HTR-8/SVneo (cell line): ENCODE data around the gene AKR7A3.
"Not testable (repeated sequence)": the region's sequence is repeated elsewhere in the genome, so short reads cannot be mapped to it uniquely, and the experiment has no call there.

Experiments
- DNase-seq: peaks from one replicate; pipeline ENCODE4 v3.0.0; 2011; ENCODE audit warnings: low spot score, mixed read lengths; ENCODE audit not compliant: insufficient read length
- FAIRE-seq: peaks from 2 replicates; lab custom pipeline; 2011; peaks lifted over from hg19 to GRCh38; lab: Jason Lieb, UNC

The AKR7A3 gene

DNA sequence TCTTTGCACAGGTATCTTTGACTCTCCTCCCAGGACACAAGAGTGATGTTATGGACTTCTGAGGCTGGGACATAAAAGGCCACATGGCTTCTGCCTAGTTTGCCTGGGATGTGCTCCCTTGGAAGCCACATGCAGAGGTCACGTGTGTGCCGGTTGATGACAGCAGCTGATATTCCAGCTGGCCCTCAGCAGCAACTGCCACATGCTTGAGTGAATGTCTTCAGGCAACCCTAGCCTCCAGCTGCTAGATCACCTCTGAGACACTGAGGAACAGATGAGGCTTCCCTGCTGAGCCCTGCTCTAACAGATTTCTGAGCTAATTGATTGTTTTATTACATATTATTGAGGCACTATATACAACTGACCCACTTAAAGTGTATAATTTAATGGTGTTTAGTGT lies 11.6 kb upstream of the AKR7A3 start:
- FAIRE-seq: no peak

DNA sequence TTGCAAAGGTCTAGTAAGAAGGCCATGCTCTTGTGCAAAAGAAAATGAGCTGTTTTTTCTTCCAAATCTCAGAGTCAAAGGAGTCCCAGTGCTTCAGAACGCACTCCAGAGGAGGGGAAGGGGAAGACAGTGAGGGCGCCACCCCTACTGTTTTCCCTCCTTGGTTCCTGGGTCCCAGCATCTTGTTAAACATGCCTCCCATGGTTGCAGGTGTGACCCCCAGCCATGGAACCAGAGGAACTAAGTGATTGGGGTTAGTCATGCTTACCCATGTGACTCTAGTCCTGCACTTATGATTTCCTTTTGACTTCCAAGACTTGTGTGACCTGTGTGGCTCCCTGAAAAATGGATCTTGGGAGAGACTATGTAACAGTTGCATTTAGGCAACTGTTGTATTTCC lies 6.1 kb upstream of the AKR7A3 start:
- FAIRE-seq: no peak
- DNase-seq: no peak

More for the DNA sequence above, 11.6 kb upstream of the AKR7A3 start:
- no peak for DNase-seq

DNA sequence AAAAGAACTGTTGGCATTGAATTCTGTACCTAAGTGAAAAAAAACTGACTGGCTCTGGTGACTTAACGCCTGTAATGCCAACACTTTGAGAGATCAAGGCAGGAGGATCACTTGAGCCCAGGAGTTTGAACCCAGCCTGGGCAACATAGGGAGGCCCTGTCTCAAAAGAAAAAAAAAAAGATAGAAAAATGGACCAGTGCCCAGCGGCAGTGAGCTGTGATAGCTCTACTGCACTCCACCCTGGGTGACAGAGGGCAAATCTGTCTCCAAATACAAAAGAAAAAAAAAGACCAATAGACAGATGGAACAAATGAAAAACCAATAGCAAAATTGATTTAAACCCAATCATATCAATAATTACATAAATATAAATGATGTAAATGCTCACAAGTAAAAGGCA lies 674 bp upstream of the AKR7A3 start:
- no peak for DNase-seq

DNA sequence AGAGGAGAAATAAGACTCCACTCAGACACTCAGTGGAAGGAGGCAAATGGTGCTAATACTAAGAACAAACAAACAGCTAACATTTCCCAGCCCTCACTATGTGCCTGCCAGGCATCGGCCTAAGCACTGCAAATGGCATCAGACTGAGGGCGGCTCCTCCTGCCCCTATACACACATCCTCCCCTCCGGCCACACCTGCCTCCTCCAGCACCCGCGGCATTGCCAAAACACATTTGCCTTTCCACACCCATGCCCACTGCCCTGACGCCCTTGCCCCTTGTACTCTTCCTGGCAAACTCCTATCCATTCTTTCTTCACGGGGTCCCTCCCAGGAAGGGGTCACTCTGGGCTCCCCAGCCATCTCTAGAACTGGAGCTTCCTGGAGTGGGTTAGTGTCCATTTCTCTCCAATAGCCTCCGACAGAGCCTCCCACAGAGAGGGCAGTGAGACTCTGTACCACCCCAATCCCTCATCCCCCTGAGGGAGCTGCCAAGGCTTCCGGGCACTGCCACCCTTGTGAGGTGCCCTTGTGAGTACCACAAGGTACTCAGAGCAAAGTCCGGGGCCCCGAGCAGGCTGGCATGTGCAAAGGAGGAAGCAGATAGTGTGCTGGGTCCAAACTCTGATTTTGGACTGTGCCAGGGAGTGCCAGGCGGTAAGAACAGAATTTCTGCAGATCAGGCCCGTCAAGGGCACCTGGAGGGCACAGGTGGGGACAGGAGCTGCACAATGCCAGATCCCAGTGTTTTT lies 959 bp downstream of the AKR7A3 start:
- no peak for FAIRE-seq
- DNase-seq: no peak

More for the DNA sequence above, 674 bp upstream of the AKR7A3 start:
- FAIRE-seq: no peak

DNA sequence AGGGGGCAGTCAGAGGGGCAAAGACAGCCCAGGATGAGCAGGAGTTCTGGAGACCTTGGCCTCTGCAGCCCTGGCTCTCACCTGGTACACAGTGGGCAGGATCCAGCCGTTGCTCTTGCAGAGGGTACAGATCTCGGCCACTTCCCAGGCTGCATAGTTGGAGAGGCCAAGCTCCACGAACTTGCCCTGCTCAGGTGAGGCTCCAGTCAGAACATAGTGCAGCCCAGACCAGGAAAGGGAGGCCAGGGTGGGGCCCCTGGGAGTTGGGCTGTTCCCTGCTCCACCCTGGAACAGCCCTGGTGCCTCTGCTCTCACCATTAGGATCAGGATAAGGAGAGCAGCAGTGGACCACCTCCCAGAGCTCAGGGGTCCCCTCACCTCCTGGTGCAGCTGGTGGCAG lies 2.8 kb downstream of the AKR7A3 start:
- DNase-seq, FAIRE-seq: not testable (repeated sequence)

DNA sequence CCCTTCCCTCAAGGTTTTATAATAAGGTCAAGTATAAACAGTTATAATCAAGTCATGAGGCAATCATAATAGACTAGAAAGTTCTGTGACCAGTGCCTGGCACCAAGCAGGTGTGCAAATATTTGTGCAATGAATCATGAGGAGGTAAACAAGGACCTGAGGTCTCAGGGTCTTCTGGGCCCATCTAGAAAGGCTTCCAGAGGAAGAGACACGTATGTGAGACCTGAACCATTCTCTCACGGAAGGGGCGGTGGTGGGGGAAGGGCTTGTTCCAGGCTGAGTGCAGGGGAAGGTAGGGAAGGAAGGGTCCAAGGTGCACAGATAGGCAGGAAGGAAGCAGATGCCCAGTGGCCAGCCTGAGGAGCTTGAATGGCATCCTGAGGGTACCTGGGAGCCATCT lies 3.2 kb downstream of the AKR7A3 start:
- not testable (repeated sequence) for FAIRE-seq, DNase-seq

DNA sequence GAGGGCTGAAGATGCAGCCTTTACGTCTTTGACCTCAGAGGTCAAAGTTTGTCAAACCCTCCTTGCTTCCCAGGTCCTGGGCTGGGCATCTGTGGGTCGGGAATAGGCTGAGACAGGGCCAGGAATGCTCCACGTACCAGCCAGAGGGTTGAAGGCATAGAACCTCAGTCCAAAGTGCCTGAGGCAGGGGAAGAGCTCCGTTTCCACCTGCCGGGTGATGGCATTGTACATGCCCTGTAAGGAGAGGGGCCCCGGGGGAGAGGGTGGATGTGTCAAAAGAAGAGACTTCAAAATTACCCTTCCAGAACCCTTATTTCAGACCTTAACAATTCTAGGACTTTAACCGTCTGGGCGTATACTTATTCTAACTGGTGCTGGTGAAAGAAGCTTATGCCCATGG lies 3.7 kb downstream of the AKR7A3 start:
- FAIRE-seq (no peak), DNase-seq (no peak)

DNA sequence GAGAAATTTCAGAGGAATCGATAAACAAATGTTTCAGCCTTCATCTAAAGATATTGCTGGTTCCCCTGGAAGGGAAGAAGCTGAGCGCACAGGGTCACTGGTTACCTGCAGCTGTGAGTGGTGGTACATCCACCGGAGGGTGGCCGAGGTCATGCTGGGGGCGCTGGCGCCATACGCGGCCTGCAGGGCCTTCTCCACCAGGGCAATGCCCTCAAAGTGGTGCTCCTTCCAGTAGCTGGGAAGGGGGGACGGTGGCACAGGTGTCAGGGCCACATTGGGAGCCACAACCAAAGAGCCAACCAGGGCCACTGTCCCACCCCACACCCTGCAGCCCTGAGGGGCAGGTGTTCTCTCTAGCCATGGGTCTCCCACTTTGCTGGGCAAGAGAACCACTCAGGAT lies 4.7 kb downstream of the AKR7A3 start:
- DNase-seq (no peak), FAIRE-seq (no peak)

DNA sequence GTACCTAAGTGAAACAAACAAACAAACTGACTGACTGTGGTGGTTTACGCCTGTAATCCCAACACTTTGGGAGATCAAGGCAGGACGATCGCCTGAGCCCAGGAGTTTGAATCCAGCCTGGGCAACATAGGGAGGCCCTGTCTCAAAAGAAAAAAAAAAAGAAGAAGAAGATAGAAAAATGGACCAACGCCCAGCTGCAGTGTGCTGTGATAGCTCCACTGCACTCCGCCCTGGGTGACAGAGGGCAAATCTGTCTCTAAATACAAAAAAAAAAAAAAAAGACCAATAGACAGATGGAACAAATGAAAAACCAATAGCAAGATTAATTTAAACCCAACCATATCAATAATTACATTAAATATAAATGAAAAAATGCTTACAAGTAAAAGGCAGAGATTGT lies 13.9 kb downstream of the AKR7A3 start:
- DNase-seq (no peak), FAIRE-seq (no peak)

DNA sequence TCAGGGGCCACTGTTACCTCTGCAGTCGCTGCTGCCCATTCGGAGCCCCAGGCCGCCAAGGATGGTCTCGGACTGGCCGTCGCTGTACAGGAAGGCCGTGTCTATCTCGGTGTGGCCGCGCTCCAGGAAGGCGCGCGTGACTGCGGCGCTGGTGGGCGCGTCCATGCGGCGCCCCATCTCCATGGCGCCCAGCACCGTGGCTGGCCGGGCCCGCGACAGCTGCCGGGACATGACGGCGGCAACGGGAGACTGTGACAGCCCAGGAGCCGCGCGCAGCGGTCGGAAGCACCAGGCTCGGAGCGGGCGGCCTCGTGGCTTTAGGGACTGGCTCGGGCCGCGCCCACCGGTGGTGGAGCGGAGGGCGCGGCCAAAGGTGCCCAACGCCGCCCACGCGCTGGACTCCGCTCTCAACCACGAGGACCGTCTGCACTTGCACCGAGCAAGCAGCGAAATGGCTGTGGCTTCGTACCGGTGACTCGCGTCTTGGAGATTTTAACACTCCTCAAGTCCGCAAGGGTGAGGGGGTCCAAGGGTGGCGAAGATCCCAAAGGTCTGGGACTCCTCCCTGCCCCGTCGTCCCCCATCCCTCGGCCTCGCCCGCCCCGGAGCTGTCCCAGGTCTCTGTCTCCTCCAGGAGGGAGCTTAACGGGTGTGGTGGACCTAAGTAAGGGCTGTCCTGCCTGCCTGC lies 14.6 kb downstream of the AKR7A3 start:
- not testable (repeated sequence) for FAIRE-seq, DNase-seq

DNA sequence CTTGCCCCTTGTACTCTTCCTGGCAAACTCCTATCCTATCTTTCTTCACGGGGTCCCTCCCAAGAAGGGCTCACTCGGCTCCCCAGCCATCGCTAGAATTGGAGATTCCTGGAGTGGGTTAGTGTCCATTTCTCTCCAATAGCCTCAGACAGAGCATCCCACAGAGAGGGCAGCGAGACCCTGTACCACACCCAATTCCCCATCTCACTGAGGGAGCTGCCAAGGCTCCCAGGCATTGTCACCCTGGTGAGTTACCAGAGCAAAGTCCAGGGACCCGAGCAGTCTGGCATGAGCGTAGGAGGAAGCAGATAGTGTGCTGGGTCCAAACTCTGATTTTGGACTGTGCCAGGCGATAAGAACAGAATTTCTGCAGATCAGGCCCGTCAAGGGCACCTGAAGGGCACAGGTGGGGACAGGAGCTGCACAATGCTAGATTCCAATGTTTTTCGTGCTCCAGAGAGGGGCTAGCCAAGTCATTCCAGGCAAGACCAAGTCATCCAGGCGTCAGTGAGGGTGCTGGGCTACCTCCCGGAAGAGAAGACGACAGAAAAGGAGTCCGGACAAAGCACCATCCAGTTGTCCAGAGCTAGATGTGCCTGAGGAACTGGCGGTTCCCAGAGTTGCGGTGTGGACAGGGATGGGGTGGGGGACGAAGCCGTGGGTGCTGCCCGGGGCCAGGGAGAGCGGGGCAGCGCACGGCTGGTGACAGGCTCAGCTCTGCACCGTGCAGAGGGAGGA lies 15.3 kb downstream of the AKR7A3 start:
- no peak for DNase-seq
- FAIRE-seq: no peak

DNA sequence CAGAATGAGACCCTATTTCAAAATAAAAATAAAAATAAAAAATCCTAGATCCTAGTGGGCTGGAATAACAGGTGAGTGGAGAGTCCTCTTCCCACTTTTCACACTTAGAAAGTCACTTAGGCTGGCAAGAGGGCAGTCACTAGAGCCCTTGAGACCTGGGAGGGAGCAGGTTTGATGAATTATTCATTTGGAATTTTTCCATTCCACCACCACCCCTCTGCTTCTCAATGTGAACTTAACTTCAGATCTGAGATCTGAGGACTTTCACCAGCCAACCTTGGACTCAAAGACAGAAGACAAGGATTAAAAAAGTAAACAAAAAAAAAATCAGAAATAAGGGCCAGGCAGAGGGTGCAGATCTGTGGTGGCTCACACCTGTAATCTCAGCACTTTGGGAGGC lies 16.5 kb downstream of the AKR7A3 start:
- DNase-seq (no peak), FAIRE-seq (no peak)

DNA sequence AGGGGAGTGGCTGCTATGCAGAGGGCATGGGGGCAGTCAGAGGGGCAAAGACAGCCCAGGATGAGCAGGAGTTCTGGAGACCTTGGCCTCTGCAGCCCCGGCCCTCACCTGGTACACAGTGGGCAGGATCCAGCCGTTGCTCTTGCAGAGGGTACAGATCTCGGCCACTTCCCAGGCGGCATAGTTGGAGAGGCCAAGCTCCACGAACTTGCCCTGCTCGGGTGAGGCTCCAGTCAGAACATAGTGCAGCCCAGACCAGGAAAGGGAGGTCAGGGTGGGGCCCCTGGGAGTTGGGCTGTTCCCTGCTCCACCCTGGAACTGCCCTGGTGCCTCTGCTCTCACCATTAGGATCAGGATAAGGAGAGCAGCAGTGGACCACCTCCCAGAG lies 18.2 kb downstream of the AKR7A3 start:
- not testable (repeated sequence) for FAIRE-seq, DNase-seq

DNA sequence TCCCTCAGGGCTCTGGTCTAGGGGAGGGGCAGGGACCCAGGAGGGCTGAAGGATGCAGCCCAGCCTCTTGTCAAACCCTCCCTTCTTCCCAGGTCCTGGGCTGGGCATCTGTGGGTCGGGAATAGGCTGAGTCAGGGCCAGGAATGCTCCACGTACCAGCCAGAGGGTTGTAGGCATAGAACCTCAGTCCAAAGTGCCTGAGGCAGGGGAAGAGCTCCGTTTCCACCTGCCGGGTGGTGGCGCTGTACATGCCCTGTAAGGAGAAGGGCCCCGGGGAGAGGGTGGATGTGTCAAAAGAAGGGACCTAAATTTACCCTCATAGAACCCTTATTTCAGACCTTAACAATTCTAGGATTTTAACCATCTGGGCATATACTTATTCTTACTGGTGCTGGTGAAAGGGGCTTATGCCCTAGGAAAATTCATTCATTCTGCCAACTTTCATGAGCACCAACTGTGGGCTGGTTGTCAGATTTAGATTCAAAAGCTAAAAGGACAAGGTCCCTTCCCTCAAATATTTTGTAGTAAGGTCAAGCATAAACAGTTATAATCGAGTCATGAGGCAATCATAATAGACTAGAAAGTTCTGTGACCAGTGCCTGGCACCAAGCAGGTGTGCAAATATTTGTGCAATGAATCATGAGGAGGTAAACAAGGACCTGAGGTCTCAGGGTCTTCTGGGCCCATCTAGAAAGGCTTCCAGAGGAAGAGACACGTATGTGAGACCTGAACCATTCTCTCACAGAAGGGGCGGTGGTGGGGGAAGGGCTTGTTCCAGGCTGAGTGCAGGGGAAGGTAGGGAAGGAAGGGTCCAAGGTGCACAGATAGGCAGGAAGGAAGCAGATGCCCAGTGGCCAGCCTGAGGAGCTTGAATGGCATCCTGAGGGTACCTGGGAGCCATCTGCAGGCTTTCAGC lies 18.9 kb downstream of the AKR7A3 start:
- not testable (repeated sequence) for FAIRE-seq, DNase-seq

DNA sequence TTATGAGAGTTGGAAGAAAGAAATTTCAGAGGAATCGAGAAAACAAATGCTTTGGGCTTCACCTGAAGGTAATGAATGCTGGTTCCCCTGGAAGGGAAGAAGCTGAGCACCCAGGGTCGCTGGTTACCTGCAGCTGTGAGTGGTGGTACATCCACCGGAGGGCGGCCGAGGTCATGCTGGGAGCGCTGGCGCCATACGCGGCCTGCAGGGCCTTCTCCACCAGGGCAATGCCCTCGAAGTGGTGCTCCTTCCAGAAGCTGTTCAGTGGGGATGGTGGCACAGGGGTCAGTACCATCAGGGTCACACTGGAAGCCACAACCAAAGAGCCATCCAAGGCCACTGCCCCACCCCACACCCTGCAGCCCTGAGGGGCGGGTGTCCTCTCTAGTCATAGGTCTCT lies 20.1 kb downstream of the AKR7A3 start:
- FAIRE-seq (no peak), DNase-seq (no peak)

DNA sequence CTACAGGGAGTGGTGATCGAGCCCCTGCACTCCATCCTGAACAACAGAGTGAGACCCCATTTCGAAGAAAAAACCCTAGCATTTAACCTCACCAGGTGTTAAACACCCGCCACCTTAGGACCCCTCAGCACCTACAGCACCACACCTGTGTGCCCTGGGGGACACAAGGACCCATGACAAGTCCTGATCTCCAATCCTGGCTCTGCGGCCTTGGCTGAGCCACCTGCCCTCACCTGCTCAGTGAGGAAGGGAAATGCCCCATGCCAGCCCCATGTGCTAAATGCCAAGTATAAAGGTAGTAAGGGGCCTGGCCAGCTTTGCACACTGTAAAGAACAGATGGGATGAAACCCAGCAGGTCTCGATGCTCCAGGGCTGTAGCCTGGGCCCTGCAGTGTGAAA lies 25.8 kb downstream of the AKR7A3 start:
- DNase-seq (no peak), FAIRE-seq (no peak)

DNA sequence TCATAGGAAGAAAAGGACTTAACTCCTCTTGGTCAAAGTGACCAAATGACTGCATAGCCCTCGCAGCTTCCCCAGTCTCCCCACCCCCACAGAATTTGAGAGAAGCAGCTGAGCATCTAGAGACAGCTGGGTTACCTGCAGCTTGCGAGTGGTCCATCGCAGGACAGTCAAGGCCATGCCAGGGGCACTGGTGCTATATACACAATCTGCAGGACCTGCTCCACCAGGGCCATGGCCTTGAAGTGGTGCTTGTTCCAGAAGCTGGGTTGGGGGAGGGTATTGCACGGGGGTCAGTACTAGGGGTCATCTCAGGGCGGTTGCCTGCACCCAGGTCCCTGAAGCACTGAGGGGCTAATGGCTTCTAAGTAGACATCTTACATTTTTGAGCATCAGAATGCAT lies 26.5 kb downstream of the AKR7A3 start:
- no peak for FAIRE-seq
- no peak for DNase-seq

DNA sequence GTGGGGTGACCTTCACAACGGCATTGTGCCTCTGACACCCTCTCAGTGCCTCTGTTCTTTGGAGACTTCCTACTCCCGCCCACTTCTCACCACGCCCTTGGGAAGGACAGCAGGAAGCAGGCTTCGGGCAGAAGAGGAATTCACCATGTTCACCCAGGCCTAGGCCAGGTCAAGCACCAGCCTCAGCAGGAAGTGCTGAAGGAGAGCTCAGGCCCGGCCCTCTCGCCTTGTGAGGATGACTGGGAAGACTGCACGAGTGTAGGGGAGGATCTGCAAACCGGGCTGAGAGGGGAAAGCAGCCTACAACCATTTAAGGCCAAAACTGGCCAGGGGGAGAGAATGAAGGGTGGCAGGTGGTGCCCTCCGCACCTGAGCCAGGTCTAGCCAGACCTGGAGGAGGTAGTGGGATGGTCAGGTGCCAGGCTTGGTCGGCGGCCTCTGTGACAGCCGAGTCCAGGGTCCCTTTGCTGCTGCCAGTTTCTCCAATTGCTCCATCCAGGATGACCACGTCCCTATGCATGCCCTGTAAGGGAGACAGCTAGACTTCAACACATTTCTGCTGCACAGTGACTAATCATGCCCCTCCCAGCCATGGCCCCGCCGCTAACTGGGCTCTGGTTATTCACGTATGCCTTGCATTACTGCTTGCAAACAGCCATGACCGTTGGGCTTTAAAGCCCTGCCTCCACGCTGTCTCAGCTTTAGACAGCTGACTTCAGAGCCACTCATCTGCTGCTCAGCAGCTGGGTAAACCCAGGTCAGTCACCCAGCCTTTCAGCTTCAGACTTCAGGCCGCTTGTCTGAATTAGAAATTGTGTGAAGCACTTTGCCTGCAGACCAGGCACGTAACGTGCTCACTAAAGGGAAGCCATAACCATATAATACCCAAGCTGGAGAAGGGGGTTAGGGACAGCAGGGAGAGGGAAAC lies 28.1 kb downstream of the AKR7A3 start:
- DNase-seq (no peak), FAIRE-seq (no peak)

DNA sequence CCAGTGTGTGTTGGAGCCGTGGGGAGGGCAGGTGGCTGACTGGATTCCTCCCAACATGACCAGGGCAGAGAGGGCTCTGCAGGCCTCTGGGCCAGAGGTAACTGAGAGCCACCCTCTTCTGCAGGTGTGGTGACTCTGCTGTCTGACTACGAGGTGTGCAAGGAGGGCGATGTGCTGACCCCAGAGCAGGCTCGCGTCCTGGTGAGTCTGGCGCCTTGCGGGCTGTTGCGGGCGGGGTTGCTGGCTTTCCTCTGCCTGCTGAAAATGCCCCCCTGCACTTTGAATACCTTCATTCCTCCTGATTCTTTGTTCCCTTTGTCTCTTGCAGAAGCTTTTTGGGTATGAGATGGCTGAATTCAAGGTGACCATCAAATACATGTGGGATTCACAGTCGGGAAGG lies 30.2 kb downstream of the AKR7A3 start:
- DNase-seq (no peak), FAIRE-seq (no peak)
